ENCODE measurements around the gene SAMD4B. TPM values are rescaled to one million over a fixed set of nuclear protein-coding genes. Genes with fewer than 3 reads are reported as not detected.
A peak's percentile ranks its signal among the peaks of the same experiment; 100 is the strongest.

The SAMD4B gene
- total and polyA plus RNA-seq, 10 of the 15 experiments (the other 5 are each of a cell fraction or from before 2014, with no cell fraction given): 2.4 to 43.3 (median 23.9) TPM

DNA sequence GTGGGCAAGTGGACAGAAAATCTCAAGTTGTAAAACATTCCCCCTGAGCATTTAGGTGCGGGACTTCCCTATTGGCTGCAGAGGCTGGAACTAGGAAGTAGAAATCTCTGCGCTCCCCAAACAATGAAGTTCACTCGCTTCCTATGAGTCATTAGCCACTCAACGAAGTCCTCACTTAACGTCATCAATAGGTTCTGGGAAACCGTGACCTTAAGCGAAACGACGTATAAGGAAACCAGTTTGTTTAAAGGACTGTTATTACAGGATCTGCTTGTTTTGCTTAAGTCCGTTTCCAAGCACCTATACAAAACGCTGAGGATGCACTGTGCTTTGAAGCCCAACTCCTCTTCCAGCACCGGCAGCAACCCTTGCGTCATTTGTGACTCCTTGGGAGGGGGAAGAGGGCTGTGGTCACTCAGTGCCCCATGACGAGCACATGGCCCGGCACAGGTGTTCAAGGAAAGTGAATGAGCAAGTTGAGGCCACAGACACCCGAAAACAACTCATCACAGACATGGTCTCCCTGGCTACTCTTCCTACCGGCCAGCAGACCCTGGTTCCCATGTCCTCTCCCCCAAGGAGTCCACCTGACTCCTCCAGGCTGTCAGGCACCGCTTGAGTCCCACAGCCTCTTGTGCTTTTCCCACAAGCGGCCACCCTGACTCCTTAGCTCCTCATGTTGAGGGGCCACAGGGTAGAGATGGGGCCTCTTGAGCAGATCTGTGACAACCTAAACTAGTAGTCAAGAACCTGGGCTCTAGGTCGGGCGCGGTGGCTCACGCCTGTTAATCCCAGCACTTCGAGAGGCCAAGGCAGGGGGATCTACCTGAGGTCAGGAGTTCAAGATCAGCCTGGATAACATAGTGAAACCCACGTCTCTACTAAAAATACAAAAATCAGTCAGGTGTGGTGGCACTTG lies 88.7 kb downstream of the SAMD4B start (continued):
- TF ChIP-seq EP300 (IDR thresholded peaks at IDR 0.05; ENCODE audit: borderline replicate concordance in 1 of 2, control insufficient read depth in 1 of 2, low read depth in 2 of 2, low read length in 2 of 2) (peak in 1 of 2 experiments; percentile 84; a peak in 3 of 4 replicates), ZNF274 (IDR thresholded peaks at IDR 0.05; ENCODE audit: insufficient read depth, insufficient read length) (no peak), BHLHE40 (IDR thresholded peaks at IDR 0.05; ENCODE audit: borderline replicate concordance in 1 of 2, low read depth in 2 of 2, low read length in 1 of 2) (peak in 1 of 2 experiments; percentile 49; a peak in 1 of 4 replicates), TARDBP (IDR thresholded peaks at IDR 0.05; ENCODE audit: borderline replicate concordance) (no peak), ZNF687 (IDR thresholded peaks at IDR 0.05) (peak; percentile 31; the same call in 1 of the 2 replicates), ASH2L (IDR thresholded peaks at IDR 0.05; ENCODE audit: borderline replicate concordance, low read depth) (no peak), CREB1 (IDR thresholded peaks at IDR 0.05; ENCODE audit: low read depth) (peak; percentile 96), NFIC (IDR thresholded peaks at IDR 0.05; ENCODE audit: low read depth, low read length) (peak; percentile 40; the same call in 1 of the 2 replicates), RCOR1 (conservative IDR thresholded peaks at IDR 0.05; ENCODE audit: low read depth, low read length) (no peak), HDGF (IDR thresholded peaks at IDR 0.05) (no peak), ZNF207 (IDR thresholded peaks at IDR 0.05; ENCODE audit: borderline replicate concordance) (no peak), WRNIP1 (IDR thresholded peaks at IDR 0.05; ENCODE audit: borderline replicate concordance, low read depth, low read length) (no peak), HDAC6 (IDR thresholded peaks at IDR 0.05; ENCODE audit: unreplicated experiment) (no peak), MLLT1 (IDR thresholded peaks at IDR 0.05) (no peak)
- TF ChIP-seq, protein P1, sequence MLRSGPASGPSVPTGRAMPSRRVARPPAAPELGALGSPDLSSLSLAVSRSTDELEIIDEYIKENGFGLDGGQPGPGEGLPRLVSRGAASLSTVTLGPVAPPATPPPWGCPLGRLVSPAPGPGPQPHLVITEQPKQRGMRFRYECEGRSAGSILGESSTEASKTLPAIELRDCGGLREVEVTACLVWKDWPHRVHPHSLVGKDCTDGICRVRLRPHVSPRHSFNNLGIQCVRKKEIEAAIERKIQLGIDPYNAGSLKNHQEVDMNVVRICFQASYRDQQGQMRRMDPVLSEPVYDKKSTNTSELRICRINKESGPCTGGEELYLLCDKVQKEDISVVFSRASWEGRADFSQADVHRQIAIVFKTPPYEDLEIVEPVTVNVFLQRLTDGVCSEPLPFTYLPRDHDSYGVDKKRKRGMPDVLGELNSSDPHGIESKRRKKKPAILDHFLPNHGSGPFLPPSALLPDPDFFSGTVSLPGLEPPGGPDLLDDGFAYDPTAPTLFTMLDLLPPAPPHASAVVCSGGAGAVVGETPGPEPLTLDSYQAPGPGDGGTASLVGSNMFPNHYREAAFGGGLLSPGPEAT (IDR thresholded peaks at IDR 0.05; ENCODE audit: low read depth): no peak
- TF ChIP-seq, protein P2, sequence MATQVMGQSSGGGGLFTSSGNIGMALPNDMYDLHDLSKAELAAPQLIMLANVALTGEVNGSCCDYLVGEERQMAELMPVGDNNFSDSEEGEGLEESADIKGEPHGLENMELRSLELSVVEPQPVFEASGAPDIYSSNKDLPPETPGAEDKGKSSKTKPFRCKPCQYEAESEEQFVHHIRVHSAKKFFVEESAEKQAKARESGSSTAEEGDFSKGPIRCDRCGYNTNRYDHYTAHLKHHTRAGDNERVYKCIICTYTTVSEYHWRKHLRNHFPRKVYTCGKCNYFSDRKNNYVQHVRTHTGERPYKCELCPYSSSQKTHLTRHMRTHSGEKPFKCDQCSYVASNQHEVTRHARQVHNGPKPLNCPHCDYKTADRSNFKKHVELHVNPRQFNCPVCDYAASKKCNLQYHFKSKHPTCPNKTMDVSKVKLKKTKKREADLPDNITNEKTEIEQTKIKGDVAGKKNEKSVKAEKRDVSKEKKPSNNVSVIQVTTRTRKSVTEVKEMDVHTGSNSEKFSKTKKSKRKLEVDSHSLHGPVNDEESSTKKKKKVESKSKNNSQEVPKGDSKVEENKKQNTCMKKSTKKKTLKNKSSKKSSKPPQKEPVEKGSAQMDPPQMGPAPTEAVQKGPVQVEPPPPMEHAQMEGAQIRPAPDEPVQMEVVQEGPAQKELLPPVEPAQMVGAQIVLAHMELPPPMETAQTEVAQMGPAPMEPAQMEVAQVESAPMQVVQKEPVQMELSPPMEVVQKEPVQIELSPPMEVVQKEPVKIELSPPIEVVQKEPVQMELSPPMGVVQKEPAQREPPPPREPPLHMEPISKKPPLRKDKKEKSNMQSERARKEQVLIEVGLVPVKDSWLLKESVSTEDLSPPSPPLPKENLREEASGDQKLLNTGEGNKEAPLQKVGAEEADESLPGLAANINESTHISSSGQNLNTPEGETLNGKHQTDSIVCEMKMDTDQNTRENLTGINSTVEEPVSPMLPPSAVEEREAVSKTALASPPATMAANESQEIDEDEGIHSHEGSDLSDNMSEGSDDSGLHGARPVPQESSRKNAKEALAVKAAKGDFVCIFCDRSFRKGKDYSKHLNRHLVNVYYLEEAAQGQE (IDR thresholded peaks at IDR 0.05; ENCODE audit: low read depth, low read length): no peak
